ENCODE data around the gene TBC1D9. TPM values are rescaled to one million over a fixed set of nuclear protein-coding genes. Genes with fewer than 3 reads are reported as not detected.

TBC1D9 gene
- polyA plus RNA-seq, 1 of the 3 experiments (the other 2 are of a cell fraction) = 13.5 TPM

DNA sequence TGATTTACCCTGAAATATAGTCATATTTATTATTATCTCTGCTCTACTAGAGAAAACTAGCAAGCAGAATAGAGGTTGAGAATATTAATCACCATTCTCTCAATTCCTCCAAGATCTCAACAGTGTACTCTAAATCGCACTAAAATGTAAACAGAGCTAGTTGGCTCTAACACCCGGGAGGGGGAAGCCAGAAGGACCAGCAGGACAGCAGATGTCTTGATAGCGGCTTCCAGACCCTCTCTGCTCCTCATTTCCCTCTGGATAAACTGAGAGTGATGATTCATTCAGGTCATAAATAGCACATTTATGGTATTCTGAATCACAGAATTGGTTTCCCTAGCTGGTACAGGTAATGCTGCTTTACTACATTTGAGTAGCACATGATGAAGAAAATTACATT, 82.5 kb downstream of the TBC1D9 start:
- 39% methylated on average over 3 of the region's 3 CpGs for WGBS (ENCODE audit: low lambda C conversion rate)
- Histone ChIP-seq H3F3A (replicated peaks; ENCODE audit: insufficient read depth) (no peaks in the 10 kb centered on the region), H3K4me1 (ENCODE audit: control insufficient read depth in 1 of 2, insufficient read depth in 2 of 2, low read depth in 1 of 2, low read length in 1 of 2) (peaks cover 4 to 14% of the 10 kb centered on the region in 2 experiments; a peak in 3 of 4 replicates), H4K20me1 (ENCODE audit: insufficient read depth) (no peaks in the 10 kb centered on the region), H3K27me3 (ENCODE audit: insufficient read depth) (no peaks in the 10 kb centered on the region), H3K9ac (no peak overlapping the region), H3K4me2 (no peak overlapping the region), H3K27ac (ENCODE audit: low read depth in 2 of 2, low read length in 1 of 2) (peak overlapping the region in 1 of 2 experiments; percentile 86; a peak in 2 of 4 replicates), H3K79me2 (ENCODE audit: insufficient read depth) (no peaks in the 10 kb centered on the region), H3K9me3 (no peaks in the 10 kb centered on the region), H3K4me3 (ENCODE audit: low read depth in 2 of 2, low read length in 1 of 2) (no peak overlapping the region), H3K9me2 (no peaks in the 10 kb centered on the region), H3K36me3 (replicated peaks in 1 of 2; ENCODE audit: control insufficient read depth in 1 of 2, insufficient read depth in 2 of 2, low read length in 1 of 2) (peaks cover 36 to 45% of the 10 kb centered on the region in 2 experiments), H2AFZ (ENCODE audit: low read depth) (no peak overlapping the region)
- POLR2A ChIA-PET = interaction anchor here (0.6 to 2.7 kb wide), 3 partner anchors 15 to 435 kb away, joined by 3 to 12 read pairs (median 3); partner anchors contain the start of gene TBC1D9
- peak; percentile 79 for DNase-seq
- CTCF ChIA-PET = interaction anchor here (0.7 to 1.7 kb wide), 6 partner anchors 11 to 460 kb away, joined by 3 to 6 read pairs (median 4); partner anchors contain the start of genes RNF150 and TBC1D9
- TF ChIP-seq FOXM1 (IDR thresholded peaks at IDR 0.05; ENCODE audit: low read depth) (no peak), EP300 (IDR thresholded peaks at IDR 0.05; ENCODE audit: borderline replicate concordance in 1 of 2, low read depth in 1 of 2, low read length in 1 of 2) (peak in 1 of 2 experiments; percentile 64; a peak in 1 of 4 replicates), GABPA (IDR thresholded peaks at IDR 0.05; ENCODE audit: low read depth) (no peak), JUND (IDR thresholded peaks at IDR 0.05) (no peak), MXI1 (IDR thresholded peaks at IDR 0.05; ENCODE audit: low read depth, low read length) (no peak), FOSL2 (IDR thresholded peaks at IDR 0.05; ENCODE audit: borderline replicate concordance, low read depth) (peak; percentile 18; the same call in 1 of the 2 replicates), FOXJ3 (CRISPR knock-in tag; IDR thresholded peaks at IDR 0.05) (no peak), RAD21 (IDR thresholded peaks at IDR 0.05; ENCODE audit: low read length) (no peak), SMC3 (IDR thresholded peaks at IDR 0.05; ENCODE audit: low read depth, low read length) (no peak), TCF12 (IDR thresholded peaks at IDR 0.05) (peak; percentile 62), RCOR1 (IDR thresholded peaks at IDR 0.05; ENCODE audit: low read length) (peak; percentile 66; the same call in 1 of the 2 replicates), ELF1 (IDR thresholded peaks at IDR 0.05) (no peak), RFX5 (IDR thresholded peaks at IDR 0.05; ENCODE audit: low read length) (no peak), NFIC (IDR thresholded peaks at IDR 0.05; ENCODE audit: borderline replicate concordance) (no peak), GATA2 (CRISPR knock-in tag; IDR thresholded peaks at IDR 0.05) (peak; percentile 81), TEAD4 (IDR thresholded peaks at IDR 0.05; ENCODE audit: borderline replicate concordance, insufficient read depth) (no peak), MEF2A (IDR thresholded peaks at IDR 0.05; ENCODE audit: borderline replicate concordance, low read depth) (no peak; the same call in 1 of the 2 replicates), SIN3A (IDR thresholded peaks at IDR 0.05; ENCODE audit: borderline replicate concordance, low read depth, low read length) (no peak), YY1 (IDR thresholded peaks at IDR 0.05; ENCODE audit: low read depth) (no peak), CHD2 (IDR thresholded peaks at IDR 0.05; ENCODE audit: low read length, partially characterized antibody) (peak; percentile 62)
- TF ChIP-seq, protein P1, sequence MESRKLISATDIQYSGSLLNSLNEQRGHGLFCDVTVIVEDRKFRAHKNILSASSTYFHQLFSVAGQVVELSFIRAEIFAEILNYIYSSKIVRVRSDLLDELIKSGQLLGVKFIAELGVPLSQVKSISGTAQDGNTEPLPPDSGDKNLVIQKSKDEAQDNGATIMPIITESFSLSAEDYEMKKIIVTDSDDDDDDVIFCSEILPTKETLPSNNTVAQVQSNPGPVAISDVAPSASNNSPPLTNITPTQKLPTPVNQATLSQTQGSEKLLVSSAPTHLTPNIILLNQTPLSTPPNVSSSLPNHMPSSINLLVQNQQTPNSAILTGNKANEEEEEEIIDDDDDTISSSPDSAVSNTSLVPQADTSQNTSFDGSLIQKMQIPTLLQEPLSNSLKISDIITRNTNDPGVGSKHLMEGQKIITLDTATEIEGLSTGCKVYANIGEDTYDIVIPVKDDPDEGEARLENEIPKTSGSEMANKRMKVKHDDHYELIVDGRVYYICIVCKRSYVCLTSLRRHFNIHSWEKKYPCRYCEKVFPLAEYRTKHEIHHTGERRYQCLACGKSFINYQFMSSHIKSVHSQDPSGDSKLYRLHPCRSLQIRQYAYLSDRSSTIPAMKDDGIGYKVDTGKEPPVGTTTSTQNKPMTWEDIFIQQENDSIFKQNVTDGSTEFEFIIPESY (IDR thresholded peaks at IDR 0.05; ENCODE audit: borderline replicate concordance, low read depth) = no peak
- TF ChIP-seq, protein P2, sequence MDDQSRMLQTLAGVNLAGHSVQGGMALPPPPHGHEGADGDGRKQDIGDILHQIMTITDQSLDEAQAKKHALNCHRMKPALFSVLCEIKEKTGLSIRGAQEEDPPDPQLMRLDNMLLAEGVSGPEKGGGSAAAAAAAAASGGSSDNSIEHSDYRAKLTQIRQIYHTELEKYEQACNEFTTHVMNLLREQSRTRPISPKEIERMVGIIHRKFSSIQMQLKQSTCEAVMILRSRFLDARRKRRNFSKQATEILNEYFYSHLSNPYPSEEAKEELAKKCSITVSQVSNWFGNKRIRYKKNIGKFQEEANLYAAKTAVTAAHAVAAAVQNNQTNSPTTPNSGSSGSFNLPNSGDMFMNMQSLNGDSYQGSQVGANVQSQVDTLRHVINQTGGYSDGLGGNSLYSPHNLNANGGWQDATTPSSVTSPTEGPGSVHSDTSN (IDR thresholded peaks at IDR 0.05) = no peak
- TF ChIP-seq, protein P3, sequence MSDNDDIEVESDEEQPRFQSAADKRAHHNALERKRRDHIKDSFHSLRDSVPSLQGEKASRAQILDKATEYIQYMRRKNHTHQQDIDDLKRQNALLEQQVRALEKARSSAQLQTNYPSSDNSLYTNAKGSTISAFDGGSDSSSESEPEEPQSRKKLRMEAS (IDR thresholded peaks at IDR 0.05; ENCODE audit: low read depth) = no peak
- TF ChIP-seq, protein P4, sequence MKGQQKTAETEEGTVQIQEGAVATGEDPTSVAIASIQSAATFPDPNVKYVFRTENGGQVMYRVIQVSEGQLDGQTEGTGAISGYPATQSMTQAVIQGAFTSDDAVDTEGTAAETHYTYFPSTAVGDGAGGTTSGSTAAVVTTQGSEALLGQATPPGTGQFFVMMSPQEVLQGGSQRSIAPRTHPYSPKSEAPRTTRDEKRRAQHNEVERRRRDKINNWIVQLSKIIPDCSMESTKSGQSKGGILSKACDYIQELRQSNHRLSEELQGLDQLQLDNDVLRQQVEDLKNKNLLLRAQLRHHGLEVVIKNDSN (IDR thresholded peaks at IDR 0.05; ENCODE audit: borderline replicate concordance, low read depth) = no peak
- TF ChIP-seq, protein P5, sequence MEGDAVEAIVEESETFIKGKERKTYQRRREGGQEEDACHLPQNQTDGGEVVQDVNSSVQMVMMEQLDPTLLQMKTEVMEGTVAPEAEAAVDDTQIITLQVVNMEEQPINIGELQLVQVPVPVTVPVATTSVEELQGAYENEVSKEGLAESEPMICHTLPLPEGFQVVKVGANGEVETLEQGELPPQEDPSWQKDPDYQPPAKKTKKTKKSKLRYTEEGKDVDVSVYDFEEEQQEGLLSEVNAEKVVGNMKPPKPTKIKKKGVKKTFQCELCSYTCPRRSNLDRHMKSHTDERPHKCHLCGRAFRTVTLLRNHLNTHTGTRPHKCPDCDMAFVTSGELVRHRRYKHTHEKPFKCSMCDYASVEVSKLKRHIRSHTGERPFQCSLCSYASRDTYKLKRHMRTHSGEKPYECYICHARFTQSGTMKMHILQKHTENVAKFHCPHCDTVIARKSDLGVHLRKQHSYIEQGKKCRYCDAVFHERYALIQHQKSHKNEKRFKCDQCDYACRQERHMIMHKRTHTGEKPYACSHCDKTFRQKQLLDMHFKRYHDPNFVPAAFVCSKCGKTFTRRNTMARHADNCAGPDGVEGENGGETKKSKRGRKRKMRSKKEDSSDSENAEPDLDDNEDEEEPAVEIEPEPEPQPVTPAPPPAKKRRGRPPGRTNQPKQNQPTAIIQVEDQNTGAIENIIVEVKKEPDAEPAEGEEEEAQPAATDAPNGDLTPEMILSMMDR (IDR thresholded peaks at IDR 0.05) = no peak
- TF ChIP-seq, protein P6, sequence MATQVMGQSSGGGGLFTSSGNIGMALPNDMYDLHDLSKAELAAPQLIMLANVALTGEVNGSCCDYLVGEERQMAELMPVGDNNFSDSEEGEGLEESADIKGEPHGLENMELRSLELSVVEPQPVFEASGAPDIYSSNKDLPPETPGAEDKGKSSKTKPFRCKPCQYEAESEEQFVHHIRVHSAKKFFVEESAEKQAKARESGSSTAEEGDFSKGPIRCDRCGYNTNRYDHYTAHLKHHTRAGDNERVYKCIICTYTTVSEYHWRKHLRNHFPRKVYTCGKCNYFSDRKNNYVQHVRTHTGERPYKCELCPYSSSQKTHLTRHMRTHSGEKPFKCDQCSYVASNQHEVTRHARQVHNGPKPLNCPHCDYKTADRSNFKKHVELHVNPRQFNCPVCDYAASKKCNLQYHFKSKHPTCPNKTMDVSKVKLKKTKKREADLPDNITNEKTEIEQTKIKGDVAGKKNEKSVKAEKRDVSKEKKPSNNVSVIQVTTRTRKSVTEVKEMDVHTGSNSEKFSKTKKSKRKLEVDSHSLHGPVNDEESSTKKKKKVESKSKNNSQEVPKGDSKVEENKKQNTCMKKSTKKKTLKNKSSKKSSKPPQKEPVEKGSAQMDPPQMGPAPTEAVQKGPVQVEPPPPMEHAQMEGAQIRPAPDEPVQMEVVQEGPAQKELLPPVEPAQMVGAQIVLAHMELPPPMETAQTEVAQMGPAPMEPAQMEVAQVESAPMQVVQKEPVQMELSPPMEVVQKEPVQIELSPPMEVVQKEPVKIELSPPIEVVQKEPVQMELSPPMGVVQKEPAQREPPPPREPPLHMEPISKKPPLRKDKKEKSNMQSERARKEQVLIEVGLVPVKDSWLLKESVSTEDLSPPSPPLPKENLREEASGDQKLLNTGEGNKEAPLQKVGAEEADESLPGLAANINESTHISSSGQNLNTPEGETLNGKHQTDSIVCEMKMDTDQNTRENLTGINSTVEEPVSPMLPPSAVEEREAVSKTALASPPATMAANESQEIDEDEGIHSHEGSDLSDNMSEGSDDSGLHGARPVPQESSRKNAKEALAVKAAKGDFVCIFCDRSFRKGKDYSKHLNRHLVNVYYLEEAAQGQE (IDR thresholded peaks at IDR 0.05; ENCODE audit: low read depth, low read length) = no peak

Measured in SK-N-SH (cell line).